GM23338 (cell line): ENCODE measurements around the gene FEV. TPM values are rescaled to one million over a fixed set of nuclear protein-coding genes. Genes with fewer than 3 reads are reported as not detected.

Experiments
- ATAC-seq: fragments of 200-7000 bp; cut with Tn5 transposase; 3 replicates; pipeline ENCODE4 v1.9.1; 2020
- DNase-seq: peaks from one replicate; pipeline ENCODE4 v3.0.0-alpha.2; 2015; ENCODE audit warnings: low spot score
- H2AFZ ChIP-seq: fragments of 200-600 bp; sonication (generic); 2 replicates; pipeline ENCODE4 v1.8.0; 2016; ENCODE audit warnings: antibody characterized with exemption, mild to moderate bottlenecking, moderate library complexity
- H3F3A ChIP-seq: fragments of 200-600 bp; sonication (generic); replicated peaks from 2 replicates; pipeline ENCODE4 v1.8.0; 2017; ENCODE audit warnings: antibody characterized with exemption, mixed run types, low read depth
- H3K27ac ChIP-seq: fragments of 200-600 bp; sonication (generic); 2 replicates; pipeline ENCODE4 v1.6.1; 2016; ENCODE audit warnings: low read depth
- H3K27me3 ChIP-seq: fragments of 200-600 bp; sonication (generic); 2 replicates; pipeline ENCODE4 v1.8.0; 2016; ENCODE audit warnings: mild to moderate bottlenecking, mixed run types, moderate library complexity; ENCODE audit not compliant: insufficient read depth
- H3K36me3 ChIP-seq: fragments of 200-600 bp; sonication (generic); 2 replicates; pipeline ENCODE4 v1.8.0; 2016; ENCODE audit warnings: mild to moderate bottlenecking; ENCODE audit not compliant: insufficient read depth
- H3K4me1 ChIP-seq: fragments of 200-600 bp; sonication (generic); 2 replicates; pipeline ENCODE4 v1.8.0; 2016; ENCODE audit warnings: mild to moderate bottlenecking, moderate library complexity; ENCODE audit not compliant: insufficient read depth
- H3K4me2 ChIP-seq: fragments of 200-600 bp; sonication (generic); 2 replicates; pipeline ENCODE4 v1.7.1; 2017; ENCODE audit warnings: mixed run types
- H3K4me3 ChIP-seq: fragments of 200-600 bp; sonication (generic); 2 replicates; pipeline ENCODE4 v1.6.1; 2016; ENCODE audit warnings: mixed run types
- H3K79me2 ChIP-seq: fragments of 200-600 bp; sonication (generic); replicated peaks from 2 replicates; pipeline ENCODE4 v1.8.0; 2017; ENCODE audit warnings: mild to moderate bottlenecking; ENCODE audit not compliant: insufficient read depth
- H3K9me2 ChIP-seq: fragments of 200-600 bp; sonication (generic); 2 replicates; pipeline ENCODE4 v1.8.0; 2017; ENCODE audit not compliant: insufficient read depth
- H4K20me1 ChIP-seq: fragments of 200-600 bp; sonication (generic); replicated peaks from 2 replicates; pipeline ENCODE4 v1.8.0; 2017; ENCODE audit warnings: mild to moderate bottlenecking; ENCODE audit not compliant: insufficient read depth
- H3K27ac Mint-ChIP-seq: 2 replicates; pipeline ENCODE4 v1.8.0; 2020; ENCODE audit warnings: inconsistent platforms, mild to moderate bottlenecking, moderate library complexity, mixed read lengths
- H3K27me3 Mint-ChIP-seq: 3 replicates; pipeline ENCODE4 v1.8.0; 2022; ENCODE audit warnings: low read depth, mild to moderate bottlenecking, moderate library complexity, mixed read lengths, inconsistent platforms; ENCODE audit not compliant: insufficient read depth, poor library complexity
- H3K36me3 Mint-ChIP-seq: 3 replicates; pipeline ENCODE4 v1.8.0; 2021; ENCODE audit warnings: low read depth, mild to moderate bottlenecking, inconsistent platforms, moderate library complexity, mixed read lengths
- H3K4me1 Mint-ChIP-seq: 3 replicates; pipeline ENCODE4 v1.8.0; 2020; ENCODE audit warnings: mild to moderate bottlenecking, inconsistent platforms, mixed read lengths
- H3K4me3 Mint-ChIP-seq: 3 replicates; pipeline ENCODE4 v1.8.0; 2021; ENCODE audit warnings: moderate library complexity, mild to moderate bottlenecking, inconsistent platforms, mixed read lengths
- H3K9me3 Mint-ChIP-seq: 3 replicates; pipeline ENCODE4 v1.8.0; 2020; ENCODE audit warnings: moderate library complexity, mild to moderate bottlenecking, inconsistent platforms, mixed read lengths
- CREB1 ChIP-seq: fragments of 250-450 bp; sonication (Bioruptor Pico); IDR thresholded peaks from 2 replicates; pipeline ENCODE4 v1.5.0; 2020; ENCODE audit warnings: low read depth, mild to moderate bottlenecking, moderate library complexity
- EZH2 ChIP-seq: fragments of 200-600 bp; sonication (generic); IDR thresholded peaks from one replicate; pipeline ENCODE4 v1.8.0; 2017; ENCODE audit warnings: antibody characterized with exemption, mild to moderate bottlenecking, low read depth; ENCODE audit not compliant: unreplicated experiment
- EZH2phosphoT487 ChIP-seq: fragments of 200-600 bp; sonication (generic); IDR thresholded peaks from one replicate; pipeline ENCODE4 v1.8.1; 2018; ENCODE audit warnings: antibody characterized with exemption; ENCODE audit not compliant: unreplicated experiment
- NANOG ChIP-seq: IDR thresholded peaks from 2 replicates; pipeline ENCODE4 v1.6.1; 2016; ENCODE audit warnings: antibody characterized with exemption, borderline replicate concordance
- STAT1 ChIP-seq: IDR thresholded peaks from one replicate; pipeline ENCODE4 v1.6.1; 2016; ENCODE audit warnings: antibody characterized with exemption; ENCODE audit not compliant: unreplicated experiment
- ZNF114 ChIP-seq: fragments of 250-450 bp; sonication (Bioruptor Pico); IDR thresholded peaks from 2 replicates; pipeline ENCODE4 v1.5.0; 2020; ENCODE audit warnings: mild to moderate bottlenecking, moderate library complexity
- polyA plus RNA-seq: library from polyadenylated mRNA; unstranded; fragments of >200 nt; fragmentation: Nextera tagmentation; extraction: Ambion mirVana; gene quantifications from 2 replicates; pipeline ENCODE4 v1.2.1, GENCODE V29; 2016
- total RNA-seq: library from RNA; depleted of rRNA; stranded (reverse); fragments of >200 nt; shearing (Covaris generic); gene quantifications from 2 replicates; pipeline ENCODE4 v1.2.3, GENCODE V29; 2014

Gene FEV
- total and polyA plus RNA-seq, 2 experiments from 2014 or later, result not detected

- ATAC-seq (no peak), DNase-seq (no peak)
- Histone ChIP-seq H3K4me1 (peaks cover 22% of the 10 kb centered on the region), H3K36me3 (no peaks in the 10 kb centered on the region), H4K20me1 (peaks cover 18% of the 10 kb centered on the region; the same call in 1 of the 2 replicates), H3K27ac (no peak overlapping the region), H2AFZ (no peak overlapping the region), H3K27me3 (peaks cover 100% of the 10 kb centered on the region), H3K79me2 (no peaks in the 10 kb centered on the region), H3K4me2 (no peak overlapping the region), H3K4me3 (no peak overlapping the region), H3F3A (peaks cover 4% of the 10 kb centered on the region; the same call in 1 of the 2 replicates), H3K9me2 (no peaks in the 10 kb centered on the region)
- peaks cover 99% of the 10 kb centered on the region for H3K27me3 Mint-ChIP-seq
- H3K27ac Mint-ChIP-seq, result no peak overlapping the region
- peaks cover 3% of the 10 kb centered on the region; the same call in 1 of the 3 replicates for H3K9me3 Mint-ChIP-seq
- H3K4me3 Mint-ChIP-seq, result no peak overlapping the region
- H3K36me3 Mint-ChIP-seq, result no peaks in the 10 kb centered on the region
- peaks cover 3% of the 10 kb centered on the region; the same call in 2 of the 3 replicates for H3K4me1 Mint-ChIP-seq
- TF ChIP-seq NANOG (no peak), EZH2 (peak; percentile 86)
Observed at GRCh38 chr2:218990612-218991011, 5.6 kb upstream of the FEV start.

- Histone ChIP-seq H3K4me2 (no peak overlapping the region), H3K4me3 (no peak overlapping the region), H3K79me2 (no peaks in the 10 kb centered on the region), H3F3A (peaks cover 4% of the 10 kb centered on the region; the same call in 1 of the 2 replicates), H3K4me1 (peaks cover 22% of the 10 kb centered on the region), H3K36me3 (no peaks in the 10 kb centered on the region), H3K27me3 (peaks cover 100% of the 10 kb centered on the region), H3K27ac (no peak overlapping the region), H3K9me2 (no peaks in the 10 kb centered on the region), H4K20me1 (peaks cover 13% of the 10 kb centered on the region; the same call in 1 of the 2 replicates), H2AFZ (no peak overlapping the region)
- no peaks in the 10 kb centered on the region for H3K36me3 Mint-ChIP-seq
- no peak for TF ChIP-seq NANOG
- peak; percentile 46 for TF ChIP-seq EZH2phosphoT487
- H3K4me1 Mint-ChIP-seq, result peaks cover 3% of the 10 kb centered on the region; the same call in 1 of the 3 replicates
- DNase-seq, result no peak
- peaks cover 3% of the 10 kb centered on the region; the same call in 1 of the 3 replicates for H3K9me3 Mint-ChIP-seq
- peaks cover 97% of the 10 kb centered on the region for H3K27me3 Mint-ChIP-seq
- H3K27ac Mint-ChIP-seq, result no peak overlapping the region
- no peak overlapping the region for H3K4me3 Mint-ChIP-seq
- no peak for ATAC-seq
Observed at GRCh38 chr2:218990052-218990451, 5.1 kb upstream of the FEV start.

GRCh38 chr2:218988650-218989049, 3.7 kb upstream of the FEV start:
- ATAC-seq (no peak), DNase-seq (no peak)
- Histone ChIP-seq H4K20me1 (peaks cover 12% of the 10 kb centered on the region; the same call in 1 of the 2 replicates), H3K79me2 (no peaks in the 10 kb centered on the region), H3K36me3 (no peaks in the 10 kb centered on the region), H3K4me2 (no peak overlapping the region), H3F3A (no peaks in the 10 kb centered on the region; the same call in 1 of the 2 replicates), H3K27ac (no peak overlapping the region), H3K4me3 (no peak overlapping the region), H2AFZ (no peak overlapping the region), H3K9me2 (no peaks in the 10 kb centered on the region), H3K4me1 (peaks cover 21% of the 10 kb centered on the region), H3K27me3 (peaks cover 100% of the 10 kb centered on the region)
- H3K4me1 Mint-ChIP-seq, result peaks cover 3% of the 10 kb centered on the region; the same call in 2 of the 3 replicates
- TF ChIP-seq STAT1 (no peak), NANOG (no peak), EZH2phosphoT487 (no peak), EZH2 (peak; percentile 40)
- peaks cover 3% of the 10 kb centered on the region; the same call in 2 of the 3 replicates for H3K9me3 Mint-ChIP-seq
- no peak overlapping the region for H3K4me3 Mint-ChIP-seq
- no peaks in the 10 kb centered on the region for H3K36me3 Mint-ChIP-seq
- H3K27ac Mint-ChIP-seq, result no peak overlapping the region
- H3K27me3 Mint-ChIP-seq, result peaks cover 96% of the 10 kb centered on the region

- Mint-ChIP-seq H3K27ac (no peak overlapping the region), H3K4me3 (no peak overlapping the region), H3K9me3 (peaks cover 3% of the 10 kb centered on the region; the same call in 2 of the 3 replicates), H3K4me1 (peaks cover 7% of the 10 kb centered on the region), H3K36me3 (no peaks in the 10 kb centered on the region), H3K27me3 (peaks cover 97% of the 10 kb centered on the region)
- Histone ChIP-seq H3K9me2 (no peaks in the 10 kb centered on the region), H4K20me1 (peaks cover 17% of the 10 kb centered on the region; the same call in 1 of the 2 replicates), H2AFZ (no peak overlapping the region), H3K4me2 (no peak overlapping the region), H3K27ac (no peak overlapping the region), H3K4me1 (peaks cover 21% of the 10 kb centered on the region; the same call in 1 of the 2 replicates), H3K36me3 (no peaks in the 10 kb centered on the region), H3K27me3 (peaks cover 100% of the 10 kb centered on the region), H3K79me2 (no peaks in the 10 kb centered on the region), H3K4me3 (no peak overlapping the region), H3F3A (peaks cover 3% of the 10 kb centered on the region; the same call in 1 of the 2 replicates)
- ATAC-seq (no peak), DNase-seq (no peak)
- TF ChIP-seq EZH2phosphoT487 (no peak), ZNF114 (CRISPR knock-in tag) (no peak), CREB1 (CRISPR knock-in tag) (no peak)
Observed at GRCh38 chr2:218988164-218988563, 3.2 kb upstream of the FEV start.
